HG03460 (cell line): Measurements from ENCODE around the gene RNASET2.
"Not testable (repeated sequence)": the region's sequence is repeated elsewhere in the genome, so short reads cannot be mapped to it uniquely, and the experiment has no call there.

Source experiments
- ATAC-seq: cut with Tn5 transposase; IDR thresholded peaks from one replicate; pipeline ENCODE4 v1.9.1; 2021; ENCODE audit not compliant: unreplicated experiment

RNASET2 gene

GRCh38 chr6:166949528-166950442, 6.6 kb downstream of the RNASET2 start:
- ATAC-seq, result no peak

- not testable (repeated sequence) for ATAC-seq
These were observed 7.6 kb downstream of the RNASET2 start for GRCh38 chr6:166948724-166949123.

GRCh38 chr6:166947251-166947650, 9.1 kb downstream of the RNASET2 start:
- ATAC-seq, result no peak

- no peak for ATAC-seq
These were observed 10.2 kb downstream of the RNASET2 start for GRCh38 chr6:166946125-166946524.

GRCh38 chr6:166944666-166945256, 11.6 kb downstream of the RNASET2 start:
- ATAC-seq, result no peak

- ATAC-seq, result no peak
These were observed 13.8 kb downstream of the RNASET2 start for GRCh38 chr6:166942393-166943168.

GRCh38 chr6:166940643-166941068, 15.7 kb downstream of the RNASET2 start:
- ATAC-seq, result no peak

- no peak for ATAC-seq
These were observed 16.5 kb downstream of the RNASET2 start for GRCh38 chr6:166939894-166940293.

GRCh38 chr6:166939345-166939744, 17.0 kb downstream of the RNASET2 start:
- ATAC-seq, result no peak

GRCh38 chr6:166938704-166939103, 17.6 kb downstream of the RNASET2 start:
- no peak for ATAC-seq

GRCh38 chr6:166938150-166938549, 18.2 kb downstream of the RNASET2 start:
- no peak for ATAC-seq

- no peak for ATAC-seq
These were observed 18.6 kb downstream of the RNASET2 start for GRCh38 chr6:166937746-166938145.

- no peak for ATAC-seq
These were observed 20.1 kb downstream of the RNASET2 start for GRCh38 chr6:166936079-166936787.

GRCh38 chr6:166935353-166935752, 21.0 kb downstream of the RNASET2 start:
- no peak for ATAC-seq

- no peak for ATAC-seq
These were observed 22.2 kb downstream of the RNASET2 start for GRCh38 chr6:166934174-166934573.

GRCh38 chr6:166933396-166933795, 23.0 kb downstream of the RNASET2 start:
- no peak for ATAC-seq

GRCh38 chr6:166932616-166933015, 23.7 kb downstream of the RNASET2 start:
- no peak for ATAC-seq

GRCh38 chr6:166932116-166932515, 24.2 kb downstream of the RNASET2 start:
- no peak for ATAC-seq

- ATAC-seq, result no peak
These were observed 24.9 kb downstream of the RNASET2 start for GRCh38 chr6:166931426-166931970.

- no peak for ATAC-seq
These were observed 25.9 kb downstream of the RNASET2 start for GRCh38 chr6:166930354-166930891.
